ENCODE data around the gene C2CD2L. TPM values are rescaled to one million over a fixed set of nuclear protein-coding genes. Genes with fewer than 3 reads are reported as not detected.

C2CD2L gene
- total RNA-seq, 1 experiment from 2014 or later, result 5.6 TPM

GRCh38 chr11:119109843-119110242 lies 2.7 kb downstream of the C2CD2L start:
- Histone ChIP-seq H4K5ac (ENCODE audit: insufficient read length, low read depth, low read length) (no peak overlapping the region), H3K27ac (ENCODE audit: insufficient read length, low read depth, low read length) (no peak overlapping the region), H3K27me3 (ENCODE audit: insufficient read depth, low read length) (peaks cover 5% of the 10 kb centered on the region; the same call in 1 of the 2 replicates), H3K4me1 (ENCODE audit: insufficient read depth, low read length) (peaks cover 8% of the 10 kb centered on the region; the same call in 1 of the 2 replicates), H3K23me2 (ENCODE audit: insufficient read length, low read depth, low read length, poor library complexity, severe bottlenecking) (peaks cover 10% of the 10 kb centered on the region), H4K91ac (ENCODE audit: insufficient read length, low read depth, low read length) (no peak overlapping the region), H2AFZ (ENCODE audit: low read length) (no peak overlapping the region), H3K79me1 (ENCODE audit: insufficient read depth, low read depth, low read length, poor library complexity, severe bottlenecking) (no peaks in the 10 kb centered on the region), H3K4me2 (ENCODE audit: insufficient read depth, insufficient read length, low read length) (no peak overlapping the region), H2BK120ac (ENCODE audit: low read depth, low read length, poor library complexity, severe bottlenecking) (no peak overlapping the region), H3K79me2 (ENCODE audit: insufficient read depth, low read length) (no peaks in the 10 kb centered on the region), H2BK12ac (ENCODE audit: insufficient read length, low read depth, low read length) (no peak overlapping the region), H3K4ac (ENCODE audit: low read depth, low read length) (no peak overlapping the region), H3K56ac (ENCODE audit: insufficient read length, low read depth, low read length) (no peak overlapping the region), H3K18ac (ENCODE audit: insufficient read length, low read depth, low read length) (no peak overlapping the region), H4K20me1 (ENCODE audit: control insufficient read depth, insufficient read depth, insufficient read length) (no peaks in the 10 kb centered on the region), H3K14ac (ENCODE audit: insufficient read depth, low read length) (no peak overlapping the region), H4K8ac (replicated peaks; ENCODE audit: insufficient read length, low read depth, low read length) (no peak overlapping the region), H3K9ac (ENCODE audit: extremely low read depth, insufficient read length, low read length) (no peak overlapping the region), H3T11ph (ENCODE audit: low read length) (no peak overlapping the region), H3K9me3 (ENCODE audit: control insufficient read depth, low read depth, low read length) (no peaks in the 10 kb centered on the region), H2BK5ac (ENCODE audit: insufficient read length, low read length) (no peak overlapping the region), H2BK20ac (ENCODE audit: low read depth, low read length, poor library complexity, severe bottlenecking) (no peak overlapping the region), H2BK15ac (ENCODE audit: low read depth, low read length) (no peak overlapping the region), H3K23ac (ENCODE audit: insufficient read length, low read depth, low read length) (no peak overlapping the region), H2AK5ac (ENCODE audit: insufficient read length, low read length) (no peak overlapping the region)
- Mint-ChIP-seq H3K27ac (no peak overlapping the region), H3K4me1 (peaks cover 27 to 28% of the 10 kb centered on the region in 2 experiments), H3K36me3 (ENCODE audit: insufficient read depth in 1 of 3, low read depth in 3 of 3) (no peaks in the 10 kb centered on the region; a peak in 1 of 7 replicates), H3K9me3 (no peaks in the 10 kb centered on the region; a peak in 1 of 5 replicates), H3K4me3 (no peak overlapping the region; a peak in 1 of 5 replicates), H3K27me3 (ENCODE audit: low read depth) (peaks cover 16% of the 10 kb centered on the region)
- DNase-seq, result no peak
- TF ChIP-seq CTCF (conservative IDR thresholded peaks at IDR 0.05), result no peak
- WGBS (ENCODE audit: extremely low coverage, insufficient read length, low lambda C conversion rate), result no CpG with 5 or more reads among the region's 3 CpGs

All from H9 (cell line).